OCI-LY3 (cell line): Measurements from ENCODE around the gene CMIP.

Source experiments
- H2AFZ ChIP-seq: fragments of 200-600, 300-600 bp; shearing (Covaris generic); 2 replicates; pipeline ENCODE4 v1.6.0; 2014; ENCODE audit warnings: antibody characterized with exemption, low read depth, low read length
- H3K27ac ChIP-seq: fragments of 200-600, 300-600 bp; sonication (generic); 2 replicates; pipeline ENCODE4 v1.5.1; 2014; ENCODE audit warnings: mild to moderate bottlenecking, low read length, moderate library complexity, mixed read lengths
- H3K27me3 ChIP-seq: fragments of 200-600, 300-600 bp; sonication (generic); 2 replicates; pipeline ENCODE4 v1.6.1; 2014; ENCODE audit warnings: low read depth, low read length, mixed read lengths
- H3K36me3 ChIP-seq: fragments of 200-600, 300-600 bp; sonication (generic); replicated peaks from 2 replicates; pipeline ENCODE3; 2014; ENCODE audit warnings: low read depth, low read length, mixed read lengths
- H3K4me1 ChIP-seq: fragments of 300-600, 200-600 bp; sonication (generic); 2 replicates; pipeline ENCODE4 v1.6.1; 2014; ENCODE audit warnings: low read length, mixed read lengths
- H3K4me2 ChIP-seq: fragments of 200-600, 300-600 bp; sonication (generic); 2 replicates; pipeline ENCODE4 v1.6.1; 2014; ENCODE audit warnings: low read length, mixed read lengths
- H3K4me3 ChIP-seq: fragments of 300-600, 200-600 bp; sonication (generic); 2 replicates; pipeline ENCODE4 v1.5.1; 2014; ENCODE audit warnings: antibody characterized with exemption, mild to moderate bottlenecking, low read length, moderate library complexity
- H3K79me2 ChIP-seq: fragments of 300-600, 200-600 bp; shearing (Covaris generic); 2 replicates; pipeline ENCODE4 v1.6.1; 2014; ENCODE audit warnings: mild to moderate bottlenecking, low read length, mixed read lengths
- H3K9ac ChIP-seq: fragments of 300-600, 200-600 bp; shearing (Covaris generic); 2 replicates; pipeline ENCODE4 v1.6.0; 2014; ENCODE audit warnings: mild to moderate bottlenecking, low read length, moderate library complexity
- H3K9me3 ChIP-seq: fragments of 200-600, 300-600 bp; shearing (Covaris generic); 2 replicates; pipeline ENCODE4 v1.6.1; 2014; ENCODE audit warnings: low read length, mixed read lengths; ENCODE audit not compliant: insufficient read depth
- H4K20me1 ChIP-seq: fragments of 200-600, 300-600 bp; sonication (generic); 2 replicates; pipeline ENCODE4 v1.6.1; 2016; ENCODE audit warnings: low read length, mixed read lengths; ENCODE audit not compliant: insufficient read depth
- EZH2phosphoT487 ChIP-seq: fragments of 200-600 bp; shearing (Covaris generic); IDR thresholded peaks from 2 replicates; pipeline ENCODE4 v1.6.1; 2018; ENCODE audit warnings: antibody characterized with exemption, mixed run types, low read depth
- TF ChIP-seq, protein P1 (sequence below): fragments of 200-600, 300-600 bp; sonication (generic); IDR thresholded peaks from 2 replicates; pipeline ENCODE4 v1.5.1; 2014; ENCODE audit warnings: antibody characterized with exemption, low read length, low read depth

Gene CMIP

GRCh38 chr16:81456523-81457325, 12.1 kb downstream of the CMIP start:
- no peak overlapping the region for H3K4me2 ChIP-seq
- peaks cover 99% of the 10 kb centered on the region for H4K20me1 ChIP-seq
- H3K4me3 ChIP-seq = no peak overlapping the region
- H3K27ac ChIP-seq = no peak overlapping the region
- peaks cover 3% of the 10 kb centered on the region for H3K4me1 ChIP-seq
- H3K36me3 ChIP-seq = peaks cover 44% of the 10 kb centered on the region
- H3K79me2 ChIP-seq = peaks cover 100% of the 10 kb centered on the region
- TF ChIP-seq, protein P1, sequence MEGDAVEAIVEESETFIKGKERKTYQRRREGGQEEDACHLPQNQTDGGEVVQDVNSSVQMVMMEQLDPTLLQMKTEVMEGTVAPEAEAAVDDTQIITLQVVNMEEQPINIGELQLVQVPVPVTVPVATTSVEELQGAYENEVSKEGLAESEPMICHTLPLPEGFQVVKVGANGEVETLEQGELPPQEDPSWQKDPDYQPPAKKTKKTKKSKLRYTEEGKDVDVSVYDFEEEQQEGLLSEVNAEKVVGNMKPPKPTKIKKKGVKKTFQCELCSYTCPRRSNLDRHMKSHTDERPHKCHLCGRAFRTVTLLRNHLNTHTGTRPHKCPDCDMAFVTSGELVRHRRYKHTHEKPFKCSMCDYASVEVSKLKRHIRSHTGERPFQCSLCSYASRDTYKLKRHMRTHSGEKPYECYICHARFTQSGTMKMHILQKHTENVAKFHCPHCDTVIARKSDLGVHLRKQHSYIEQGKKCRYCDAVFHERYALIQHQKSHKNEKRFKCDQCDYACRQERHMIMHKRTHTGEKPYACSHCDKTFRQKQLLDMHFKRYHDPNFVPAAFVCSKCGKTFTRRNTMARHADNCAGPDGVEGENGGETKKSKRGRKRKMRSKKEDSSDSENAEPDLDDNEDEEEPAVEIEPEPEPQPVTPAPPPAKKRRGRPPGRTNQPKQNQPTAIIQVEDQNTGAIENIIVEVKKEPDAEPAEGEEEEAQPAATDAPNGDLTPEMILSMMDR = no peak
- TF ChIP-seq EZH2phosphoT487 = no peak
- H3K9me3 ChIP-seq = no peaks in the 10 kb centered on the region
- no peak overlapping the region for H2AFZ ChIP-seq
- no peak overlapping the region for H3K9ac ChIP-seq
- H3K27me3 ChIP-seq = no peaks in the 10 kb centered on the region

DNA sequence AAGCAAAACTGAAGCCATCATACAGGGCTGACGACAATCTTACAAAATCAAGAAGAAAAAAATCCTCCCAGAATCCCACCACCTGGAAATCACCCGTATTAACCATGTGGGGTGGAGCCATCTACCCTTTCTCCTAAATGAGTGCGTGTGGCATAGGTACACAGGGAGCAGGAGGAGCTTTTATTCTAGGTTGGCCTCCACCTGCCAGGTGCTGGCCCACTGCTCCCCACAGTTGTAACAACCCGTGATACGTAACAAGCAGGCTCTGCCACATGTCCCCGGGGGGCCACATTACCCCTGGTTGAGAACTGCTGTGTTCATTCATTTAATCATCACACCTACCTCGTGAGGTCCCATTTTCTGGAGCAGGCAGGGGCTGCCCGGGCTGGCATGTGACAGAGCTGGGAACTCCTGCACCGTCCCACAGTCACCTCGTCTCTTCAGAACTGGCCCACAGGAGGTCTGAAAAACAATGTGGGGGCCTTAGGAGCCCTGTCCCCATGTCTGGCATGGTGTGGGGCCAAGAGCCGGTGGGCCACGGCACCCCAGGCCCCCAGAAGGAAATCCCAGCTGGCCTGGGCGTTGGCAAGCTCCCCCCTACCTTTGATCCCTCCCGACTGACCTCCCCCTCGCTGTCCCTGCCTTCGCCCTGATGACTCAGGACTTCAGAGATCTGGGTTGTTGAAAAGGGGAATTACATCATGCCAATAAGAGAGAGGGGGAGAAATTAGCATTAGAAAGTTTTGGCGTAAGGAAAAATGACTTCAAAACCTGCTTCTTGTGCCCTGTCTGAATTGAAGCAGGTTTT, 12.9 kb downstream of the CMIP start:
- H3K9me3 ChIP-seq = no peaks in the 10 kb centered on the region
- TF ChIP-seq, protein P1 = no peak
- TF ChIP-seq EZH2phosphoT487 = no peak
- H3K4me3 ChIP-seq = no peak overlapping the region
- no peaks in the 10 kb centered on the region for H3K27me3 ChIP-seq
- H3K36me3 ChIP-seq = peaks cover 39% of the 10 kb centered on the region
- no peak overlapping the region for H3K9ac ChIP-seq
- H3K27ac ChIP-seq = no peak overlapping the region
- H3K4me1 ChIP-seq = no peaks in the 10 kb centered on the region
- no peak overlapping the region for H3K4me2 ChIP-seq
- H3K79me2 ChIP-seq = peaks cover 100% of the 10 kb centered on the region
- H2AFZ ChIP-seq = no peak overlapping the region
- peaks cover 99% of the 10 kb centered on the region for H4K20me1 ChIP-seq

GRCh38 chr16:81458149-81458669, 13.6 kb downstream of the CMIP start:
- Histone ChIP-seq H3K27ac (no peak overlapping the region), H3K9me3 (no peaks in the 10 kb centered on the region), H3K36me3 (peaks cover 39% of the 10 kb centered on the region), H3K27me3 (no peaks in the 10 kb centered on the region), H3K4me3 (no peak overlapping the region), H2AFZ (no peak overlapping the region), H3K9ac (no peak overlapping the region), H3K4me2 (no peak overlapping the region), H3K79me2 (peaks cover 100% of the 10 kb centered on the region), H3K4me1 (no peaks in the 10 kb centered on the region), H4K20me1 (peaks cover 99% of the 10 kb centered on the region)
- no peak for TF ChIP-seq EZH2phosphoT487
- TF ChIP-seq, protein P1 = no peak
